ENCODE results near the gene CD209.

DNA sequence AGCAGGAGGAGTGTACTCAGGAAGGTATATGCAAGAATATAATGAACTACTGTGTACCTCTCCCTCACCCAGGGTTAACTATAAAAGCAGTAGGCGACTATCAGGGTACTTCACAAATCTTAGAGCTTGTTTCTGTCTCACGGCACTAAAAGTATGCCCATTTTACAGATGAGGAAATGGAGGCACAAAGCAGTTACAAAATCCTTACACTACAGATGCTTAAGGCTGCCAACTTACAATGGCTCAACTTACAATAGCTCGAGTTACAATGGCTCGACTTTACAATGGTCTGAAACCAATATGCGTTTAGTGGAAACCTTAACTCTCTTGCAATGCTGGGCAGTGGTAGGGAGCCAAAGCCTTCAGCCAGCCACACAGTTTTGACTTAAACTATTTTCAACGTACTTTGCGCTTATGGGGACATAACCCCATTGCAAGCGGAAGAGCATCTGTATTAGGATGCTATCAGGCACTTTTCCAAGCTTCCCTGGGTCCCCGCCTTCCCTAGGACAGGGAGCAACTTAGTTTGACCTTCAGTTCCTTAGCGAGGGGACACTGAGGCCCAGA lies 49.5 kb downstream of the CD209 start:
- TF ChIP-seq CTCF (conservative IDR thresholded peaks at IDR 0.05 in 1 of 2, IDR thresholded peaks at IDR 0.05 in 1 of 2; ENCODE audit: extremely low read depth in 1 of 2, insufficient read depth in 1 of 2, low read depth in 1 of 2, low read length in 2 of 2) = no peak
- no peak for TF ChIP-seq EZH2 (IDR thresholded peaks at IDR 0.05; ENCODE audit: borderline replicate concordance, low read length)

All from mammary epithelial cell (primary cell).